Measurements from ENCODE around the gene KCNMA1.

GRCh38 chr10:77289027-77289501 is 348.5 kb downstream of the KCNMA1 start:
- TF ChIP-seq PML (IDR thresholded peaks at IDR 0.05; ENCODE audit: low read length) (no peak), SPI1 (IDR thresholded peaks at IDR 0.05; ENCODE audit: borderline replicate concordance, insufficient read depth, low read depth, low read length) (no peak), SUZ12 (IDR thresholded peaks at IDR 0.05; ENCODE audit: unreplicated experiment) (no peak), ELK1 (IDR thresholded peaks at IDR 0.05; ENCODE audit: low read depth, low read length) (no peak), CTCF (IDR thresholded peaks at IDR 0.05 in 2 of 3, conservative IDR thresholded peaks at IDR 0.05 in 1 of 3; ENCODE audit: control insufficient read depth in 2 of 3, extremely low read depth in 1 of 3, insufficient read depth in 1 of 3, low read depth in 3 of 3, low read length in 3 of 3) (no peak), ZBTB33 (IDR thresholded peaks at IDR 0.05) (no peak), RCOR1 (conservative IDR thresholded peaks at IDR 0.05; ENCODE audit: low read depth, low read length) (no peak), TAF1 (IDR thresholded peaks at IDR 0.05; ENCODE audit: borderline replicate concordance, low read depth, low read length) (no peak), ATF7 (IDR thresholded peaks at IDR 0.05; ENCODE audit: low read depth) (no peak), SMC3 (IDR thresholded peaks at IDR 0.05; ENCODE audit: borderline replicate concordance, low read length) (no peak)
